Stimulated activated CD8-positive, alpha-beta memory T cell treated with anti-CD3 and anti-CD28 coated beads, Interleukin-12 subunit alpha, Interleukin-12 subunit beta, amount 100 ng/mL, for 4 hours (primary cell): ENCODE data around the gene ZNF618.

Experiments
- DNase-seq: peaks from one replicate; pipeline ENCODE4 v3.0.0-alpha.2; 2020; ENCODE audit warnings: low read depth

The ZNF618 gene

GRCh38 chr9:113876151-113876992 is at the start of gene ZNF618:
Gene ZNF618, plus strand, starts transcription at chr9:113876309. Its CDS starts 72 bp downstream, at chr9:113876381.
- DNase-seq: no peak

GRCh38 chr9:113828221-113828620 is 47.9 kb upstream of the ZNF618 start:
- DNase-seq: no peak

GRCh38 chr9:113837334-113837733 is 38.8 kb upstream of the ZNF618 start:
- DNase-seq: no peak

- no peak for DNase-seq
Measured at GRCh38 chr9:113842086-113842485, 34.0 kb upstream of the ZNF618 start.

GRCh38 chr9:113844466-113844865 is 31.6 kb upstream of the ZNF618 start:
- DNase-seq: no peak

GRCh38 chr9:113851359-113851758 is 24.8 kb upstream of the ZNF618 start:
- no peak for DNase-seq

- no peak for DNase-seq
Measured at GRCh38 chr9:113851873-113852272, 24.2 kb upstream of the ZNF618 start.

- DNase-seq: no peak
Measured at GRCh38 chr9:113853333-113853732, 22.8 kb upstream of the ZNF618 start.

GRCh38 chr9:113854310-113854709 is 21.8 kb upstream of the ZNF618 start:
- no peak for DNase-seq

GRCh38 chr9:113857875-113858274 is 18.2 kb upstream of the ZNF618 start:
- DNase-seq: no peak

GRCh38 chr9:113858282-113858681 is 17.8 kb upstream of the ZNF618 start:
- DNase-seq: no peak

GRCh38 chr9:113863345-113863744 is 12.8 kb upstream of the ZNF618 start:
- no peak for DNase-seq

GRCh38 chr9:113868501-113868900 is 7.6 kb upstream of the ZNF618 start:
- no peak for DNase-seq

GRCh38 chr9:113872485-113873143 is 3.5 kb upstream of the ZNF618 start:
- DNase-seq: no peak

GRCh38 chr9:113873446-113873845 is 2.7 kb upstream of the ZNF618 start:
- no peak for DNase-seq

- DNase-seq: no peak
Measured at GRCh38 chr9:113873926-113874325, 2.2 kb upstream of the ZNF618 start.

GRCh38 chr9:113875459-113876150 is 504 bp upstream of the ZNF618 start:
- DNase-seq: no peak

- DNase-seq: no peak
Measured at GRCh38 chr9:113876993-113877368, 872 bp downstream of the ZNF618 start.

- DNase-seq: no peak
Measured at GRCh38 chr9:113879318-113879717, 3.2 kb downstream of the ZNF618 start.

GRCh38 chr9:113879911-113880310 is 3.8 kb downstream of the ZNF618 start:
- no peak for DNase-seq

GRCh38 chr9:113882181-113882580 is 6.1 kb downstream of the ZNF618 start:
- no peak for DNase-seq

- no peak for DNase-seq
Measured at GRCh38 chr9:113882636-113883164, 6.6 kb downstream of the ZNF618 start.
